ENCODE data around the gene COPE. TPM values are rescaled to one million over a fixed set of nuclear protein-coding genes. Genes with fewer than 3 reads are reported as not detected.

Gene COPE
- total and polyA plus RNA-seq, 2 of the 8 experiments (the other 6 are each of a cell fraction or from before 2014, with no cell fraction given): 178 to 356 TPM

GRCh38 chr19:18945297-18945696, 26.1 kb upstream of the COPE start (continued):
- TF ChIP-seq JUND (IDR thresholded peaks at IDR 0.05; ENCODE audit: low read length) (no peak), RAD21 (IDR thresholded peaks at IDR 0.05 in 1 of 2, conservative IDR thresholded peaks at IDR 0.05 in 1 of 2; ENCODE audit: low read depth in 2 of 2, low read length in 2 of 2) (no peak), CBX5 (IDR thresholded peaks at IDR 0.05; ENCODE audit: low read depth, low read length) (no peak), CREB1 (IDR thresholded peaks at IDR 0.05) (no peak)
